Neural cell (in vitro differentiated cells): Measurements from ENCODE around the gene HDAC4. TPM values are rescaled to one million over a fixed set of nuclear protein-coding genes. Genes with fewer than 3 reads are reported as not detected.

Experiments
- H2AFZ ChIP-seq: fragments of 200-600, 300-800 bp; sonication (generic), shearing (Covaris generic); 2 replicates; pipeline ENCODE4 v1.6.0; 2014; ENCODE audit warnings: low read depth, mild to moderate bottlenecking, antibody characterized with exemption, low read length, moderate library complexity
- H3F3A ChIP-seq: fragments of 200-600 bp; shearing (Covaris generic); 2 replicates; pipeline ENCODE4 v1.6.1; 2016; ENCODE audit warnings: mild to moderate bottlenecking, moderate library complexity, mixed read lengths, antibody characterized with exemption, low read length; ENCODE audit not compliant: insufficient read depth, poor library complexity, severe bottlenecking
- H3K27ac ChIP-seq: fragments of 200-600, 300-800 bp; sonication (generic), shearing (Covaris generic); 2 replicates; pipeline ENCODE4 v1.5.1; 2014; ENCODE audit warnings: mild to moderate bottlenecking, low read length, moderate library complexity
- H3K27me3 ChIP-seq: fragments of 300-800, 200-600 bp; sonication (generic), shearing (Covaris generic); 2 replicates; pipeline ENCODE4 v1.6.0; 2014; ENCODE audit warnings: mild to moderate bottlenecking, low read depth, low read length, moderate library complexity; ENCODE audit not compliant: insufficient read depth
- H3K36me3 ChIP-seq: fragments of 300-800, 200-600 bp; sonication (generic), shearing (Covaris generic); 2 replicates; pipeline ENCODE4 v1.5.1; 2014; ENCODE audit warnings: mild to moderate bottlenecking, antibody characterized with exemption, low read length, moderate library complexity; ENCODE audit not compliant: insufficient read depth
- H3K4me2 ChIP-seq: fragments of 300-800, 200-600 bp; sonication (generic), shearing (Covaris generic); 2 replicates; pipeline ENCODE4 v1.6.0; 2014; ENCODE audit warnings: mild to moderate bottlenecking, low read length
- H3K4me3 ChIP-seq: fragments of 300-800, 200-600 bp; sonication (generic), shearing (Covaris generic); 2 replicates; pipeline ENCODE4 v1.5.1; 2014; ENCODE audit warnings: mild to moderate bottlenecking, low read length, moderate library complexity
- H3K79me2 ChIP-seq: fragments of 200-600 bp; shearing (Covaris generic); replicated peaks from 2 replicates; pipeline ENCODE4 v1.6.0; 2014; ENCODE audit warnings: mild to moderate bottlenecking, low read length, moderate library complexity; ENCODE audit not compliant: insufficient read depth
- H3K9ac ChIP-seq: fragments of 300-800, 200-600 bp; sonication (generic), shearing (Covaris generic); 2 replicates; pipeline ENCODE4 v1.6.1; 2016; ENCODE audit warnings: mild to moderate bottlenecking, low read length, mixed read lengths
- H3K9me2 ChIP-seq: fragments of 200-600 bp; shearing (Covaris generic); 2 replicates; pipeline ENCODE4 v1.6.1; 2016; ENCODE audit warnings: mild to moderate bottlenecking, low read length, mixed read lengths; ENCODE audit not compliant: insufficient read depth
- H3K9me3 ChIP-seq: fragments of 200-600, 300-800 bp; sonication (generic), shearing (Covaris generic); 2 replicates; pipeline ENCODE4 v1.6.1; 2016; ENCODE audit warnings: mild to moderate bottlenecking, mixed run types, low read length, moderate library complexity, mixed read lengths
- H4K20me1 ChIP-seq: fragments of 200-600 bp; shearing (Covaris generic); 2 replicates; pipeline ENCODE4 v1.6.1; 2016; ENCODE audit warnings: mild to moderate bottlenecking, mixed run types; ENCODE audit not compliant: insufficient read depth
- EP300 ChIP-seq: fragments of 450-650 bp; conservative IDR thresholded peaks from 2 replicates; pipeline ENCODE4 v1.6.1; 2014; ENCODE audit warnings: antibody characterized with exemption, mild to moderate bottlenecking, moderate library complexity; ENCODE audit not compliant: poor library complexity, severe bottlenecking
- EZH2 ChIP-seq: fragments of 200-600, 300-800 bp; shearing (Covaris generic), sonication (generic); IDR thresholded peaks from 2 replicates; pipeline ENCODE4 v1.6.1; 2014; ENCODE audit warnings: antibody characterized with exemption, low read length, borderline replicate concordance, mild to moderate bottlenecking; ENCODE audit not compliant: insufficient read depth, poor library complexity, severe bottlenecking
- MXI1 ChIP-seq: fragments of 450-650 bp; conservative IDR thresholded peaks from 2 replicates; pipeline ENCODE4 v1.6.1; 2014; ENCODE audit warnings: antibody characterized with exemption, mild to moderate bottlenecking; ENCODE audit not compliant: poor library complexity, severe bottlenecking
- POLR2AphosphoS5 ChIP-seq: IDR thresholded peaks from 2 replicates; pipeline ENCODE4 v1.6.1; 2012
- RAD21 ChIP-seq: fragments of 450-650 bp; conservative IDR thresholded peaks from 2 replicates; pipeline ENCODE4 v1.6.1; 2014; ENCODE audit warnings: antibody characterized with exemption, mild to moderate bottlenecking, moderate library complexity
- REST ChIP-seq: IDR thresholded peaks from 2 replicates; pipeline ENCODE4 v1.6.1; 2012; ENCODE audit warnings: borderline replicate concordance
- SMC3 ChIP-seq: fragments of 450-650 bp; conservative IDR thresholded peaks from 2 replicates; pipeline ENCODE4 v1.6.1; 2014; ENCODE audit warnings: antibody characterized with exemption, mild to moderate bottlenecking, moderate library complexity; ENCODE audit not compliant: poor library complexity
- TAF1 ChIP-seq: IDR thresholded peaks from 2 replicates; pipeline ENCODE4 v1.6.1; 2012; ENCODE audit warnings: low read depth
- polyA plus RNA-seq: library from polyadenylated mRNA; depleted of rRNA; stranded (reverse); fragments of >200 nt; gene quantifications from 2 replicates; pipeline ENCODE4 v1.2.3, GENCODE V29; 2014
- TF ChIP-seq, protein P1 (sequence below): fragments of 450-650 bp; IDR thresholded peaks from 2 replicates; pipeline ENCODE4 v1.5.1; 2014; ENCODE audit warnings: antibody characterized with exemption, mild to moderate bottlenecking, moderate library complexity; ENCODE audit not compliant: poor library complexity, severe bottlenecking

Gene HDAC4
- polyA plus RNA-seq, 1 donor from 2014 or later, result 3.4 TPM

DNA sequence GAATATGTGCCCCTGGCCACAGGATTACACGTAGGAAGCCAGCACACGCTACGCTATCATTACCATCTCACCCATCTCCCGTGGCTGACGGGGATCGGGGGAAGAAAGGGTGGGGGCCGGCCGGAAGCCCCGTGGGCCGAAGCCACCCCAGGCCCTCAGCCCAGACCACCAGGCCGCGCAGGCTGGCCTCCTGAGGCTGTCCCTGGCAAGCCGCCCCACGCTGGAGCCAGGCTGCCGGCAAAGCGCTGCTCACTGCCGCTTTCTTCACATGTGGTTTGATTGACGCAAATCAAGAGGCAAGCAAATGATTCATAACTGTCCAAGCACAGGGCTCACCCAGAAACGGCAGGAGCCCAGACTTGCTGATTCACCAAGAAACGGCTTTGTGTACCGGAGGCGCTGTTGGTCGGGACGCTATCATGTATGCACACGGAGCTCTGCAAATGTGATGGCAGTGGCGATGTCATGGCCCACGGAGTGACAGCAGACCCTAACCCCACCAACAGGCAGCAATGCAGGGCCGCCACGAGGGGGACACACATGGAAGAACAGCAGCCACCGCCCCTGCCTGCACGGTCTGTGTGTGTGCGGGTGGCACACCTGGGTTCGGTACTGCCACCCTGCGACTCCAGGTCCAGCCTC is 125.7 kb downstream of the HDAC4 start:
- TF ChIP-seq EP300 (peak; percentile 61), POLR2AphosphoS5 (no peak), SMC3 (no peak)
- H3K4me2 ChIP-seq, result peak overlapping the region; percentile 12
- no peaks in the 10 kb centered on the region for H3F3A ChIP-seq
- no peaks in the 10 kb centered on the region for H4K20me1 ChIP-seq
- peak overlapping the region; percentile 37 for H3K4me3 ChIP-seq
- no peaks in the 10 kb centered on the region for H3K9me3 ChIP-seq
- peak overlapping the region; percentile 46 for H3K9ac ChIP-seq
- H2AFZ ChIP-seq, result no peak overlapping the region
- H3K9me2 ChIP-seq, result no peaks in the 10 kb centered on the region
- peak overlapping the region; percentile 66 for H3K27ac ChIP-seq
- H3K36me3 ChIP-seq, result no peaks in the 10 kb centered on the region
- H3K27me3 ChIP-seq, result no peaks in the 10 kb centered on the region
- peaks cover 10% of the 10 kb centered on the region for H3K79me2 ChIP-seq

GRCh38 chr2:239274391-239275043 is 126.3 kb downstream of the HDAC4 start:
- no peaks in the 10 kb centered on the region for H4K20me1 ChIP-seq
- H3K4me2 ChIP-seq, result no peak overlapping the region
- peak overlapping the region; percentile 46 for H3K9ac ChIP-seq
- peaks cover 10% of the 10 kb centered on the region for H3K79me2 ChIP-seq
- no peaks in the 10 kb centered on the region for H3K27me3 ChIP-seq
- peak overlapping the region; percentile 66 for H3K27ac ChIP-seq
- no peaks in the 10 kb centered on the region for H3K9me2 ChIP-seq
- no peaks in the 10 kb centered on the region for H3K9me3 ChIP-seq
- H3F3A ChIP-seq, result no peaks in the 10 kb centered on the region
- peak overlapping the region; percentile 37 for H3K4me3 ChIP-seq
- no peaks in the 10 kb centered on the region for H3K36me3 ChIP-seq
- no peak overlapping the region for H2AFZ ChIP-seq
- no peak for TF ChIP-seq POLR2AphosphoS5
- TF ChIP-seq RAD21, result no peak
- no peak for TF ChIP-seq MXI1
- no peak for TF ChIP-seq EP300
- no peak for TF ChIP-seq REST
- no peak for TF ChIP-seq EZH2
- no peak for TF ChIP-seq SMC3
- TF ChIP-seq, protein P1, sequence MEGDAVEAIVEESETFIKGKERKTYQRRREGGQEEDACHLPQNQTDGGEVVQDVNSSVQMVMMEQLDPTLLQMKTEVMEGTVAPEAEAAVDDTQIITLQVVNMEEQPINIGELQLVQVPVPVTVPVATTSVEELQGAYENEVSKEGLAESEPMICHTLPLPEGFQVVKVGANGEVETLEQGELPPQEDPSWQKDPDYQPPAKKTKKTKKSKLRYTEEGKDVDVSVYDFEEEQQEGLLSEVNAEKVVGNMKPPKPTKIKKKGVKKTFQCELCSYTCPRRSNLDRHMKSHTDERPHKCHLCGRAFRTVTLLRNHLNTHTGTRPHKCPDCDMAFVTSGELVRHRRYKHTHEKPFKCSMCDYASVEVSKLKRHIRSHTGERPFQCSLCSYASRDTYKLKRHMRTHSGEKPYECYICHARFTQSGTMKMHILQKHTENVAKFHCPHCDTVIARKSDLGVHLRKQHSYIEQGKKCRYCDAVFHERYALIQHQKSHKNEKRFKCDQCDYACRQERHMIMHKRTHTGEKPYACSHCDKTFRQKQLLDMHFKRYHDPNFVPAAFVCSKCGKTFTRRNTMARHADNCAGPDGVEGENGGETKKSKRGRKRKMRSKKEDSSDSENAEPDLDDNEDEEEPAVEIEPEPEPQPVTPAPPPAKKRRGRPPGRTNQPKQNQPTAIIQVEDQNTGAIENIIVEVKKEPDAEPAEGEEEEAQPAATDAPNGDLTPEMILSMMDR, result no peak
- TF ChIP-seq TAF1, result no peak
